ENCODE measurements around the gene METTL3. TPM values are rescaled to one million over a fixed set of nuclear protein-coding genes. Genes with fewer than 3 reads are reported as not detected.
"Not testable (repeated sequence)": the region's sequence is repeated elsewhere in the genome, so short reads cannot be mapped to it uniquely, and the experiment has no call there.

METTL3 gene
- total RNA-seq, 4 donors from 2014 or later = 16.5 to 52.4 (median 34.6) TPM

GRCh38 chr14:21553266-21553665 is 42.1 kb upstream of the METTL3 start:
- in situ Hi-C loops (cut with MboI; ENCODE audit: low sequenced_read_pairs in 4 of 4) (no loop called here), intact Hi-C loops (cut with DNase I; ENCODE audit: low total_unique reads) (no loop called here)
- no peak overlapping the region for H3K4me3 ChIP-seq
- no peaks in the 10 kb centered on the region for H3K27me3 ChIP-seq
- H3K27ac ChIP-seq = no peak overlapping the region
- ATAC-seq (no peak), DNase-seq (no peak)
- TF ChIP-seq POLR2A (IDR thresholded peaks at IDR 0.05) = no peak
- TF ChIP-seq, protein P1, sequence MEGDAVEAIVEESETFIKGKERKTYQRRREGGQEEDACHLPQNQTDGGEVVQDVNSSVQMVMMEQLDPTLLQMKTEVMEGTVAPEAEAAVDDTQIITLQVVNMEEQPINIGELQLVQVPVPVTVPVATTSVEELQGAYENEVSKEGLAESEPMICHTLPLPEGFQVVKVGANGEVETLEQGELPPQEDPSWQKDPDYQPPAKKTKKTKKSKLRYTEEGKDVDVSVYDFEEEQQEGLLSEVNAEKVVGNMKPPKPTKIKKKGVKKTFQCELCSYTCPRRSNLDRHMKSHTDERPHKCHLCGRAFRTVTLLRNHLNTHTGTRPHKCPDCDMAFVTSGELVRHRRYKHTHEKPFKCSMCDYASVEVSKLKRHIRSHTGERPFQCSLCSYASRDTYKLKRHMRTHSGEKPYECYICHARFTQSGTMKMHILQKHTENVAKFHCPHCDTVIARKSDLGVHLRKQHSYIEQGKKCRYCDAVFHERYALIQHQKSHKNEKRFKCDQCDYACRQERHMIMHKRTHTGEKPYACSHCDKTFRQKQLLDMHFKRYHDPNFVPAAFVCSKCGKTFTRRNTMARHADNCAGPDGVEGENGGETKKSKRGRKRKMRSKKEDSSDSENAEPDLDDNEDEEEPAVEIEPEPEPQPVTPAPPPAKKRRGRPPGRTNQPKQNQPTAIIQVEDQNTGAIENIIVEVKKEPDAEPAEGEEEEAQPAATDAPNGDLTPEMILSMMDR (IDR thresholded peaks at IDR 0.05 in 4 of 5, conservative IDR thresholded peaks at IDR 0.05 in 1 of 5) = no peak
- no peaks in the 10 kb centered on the region for H3K4me1 ChIP-seq
- no peaks in the 10 kb centered on the region for H3K9me3 ChIP-seq
- H3K36me3 ChIP-seq = no peaks in the 10 kb centered on the region

DNA sequence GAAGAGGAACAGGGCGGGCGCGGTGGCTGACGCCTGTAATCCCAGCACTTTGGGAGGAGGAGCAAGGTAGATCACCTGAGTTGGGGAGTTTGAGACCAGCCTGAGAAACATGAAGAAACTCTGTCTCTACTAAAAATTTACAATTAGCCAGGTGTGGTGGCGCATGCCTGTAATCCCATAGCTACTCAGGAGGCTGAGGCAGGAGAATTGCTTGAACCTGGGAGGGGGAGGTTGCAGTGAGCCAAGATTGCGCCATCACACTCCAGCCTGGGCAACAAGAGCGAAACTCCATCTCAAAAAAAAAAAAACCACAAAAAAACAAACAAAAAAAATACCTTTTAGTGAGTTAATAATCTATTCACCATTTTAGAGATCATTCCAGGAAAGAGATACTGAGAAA is 33.4 kb upstream of the METTL3 start:
- in situ Hi-C loops (cut with MboI; ENCODE audit: low sequenced_read_pairs in 4 of 4); H3K27me3 ChIP-seq; DNase-seq; H3K27ac ChIP-seq; H3K4me1 ChIP-seq; H3K4me3 ChIP-seq; H3K9me3 ChIP-seq; ATAC-seq; H3K36me3 ChIP-seq; intact Hi-C loops (cut with DNase I; ENCODE audit: low total_unique reads): not testable (repeated sequence)

- in situ Hi-C loops (cut with MboI; ENCODE audit: low sequenced_read_pairs in 4 of 4) (no loop called here), intact Hi-C loops (cut with DNase I; ENCODE audit: low total_unique reads) (no loop called here)
- H3K36me3 ChIP-seq = no peaks in the 10 kb centered on the region
- H3K9me3 ChIP-seq = no peaks in the 10 kb centered on the region
- H3K4me3 ChIP-seq = no peak overlapping the region
- TF ChIP-seq, protein P1 (IDR thresholded peaks at IDR 0.05 in 4 of 5, conservative IDR thresholded peaks at IDR 0.05 in 1 of 5) = no peak
- no peak for TF ChIP-seq POLR2A (IDR thresholded peaks at IDR 0.05)
- no peak for DNase-seq
- no peak for ATAC-seq
- H3K27me3 ChIP-seq = peaks cover 0 to 3% (median 0%) of the 10 kb centered on the region in 3 donors
- no peak overlapping the region for H3K27ac ChIP-seq
- H3K4me1 ChIP-seq = no peaks in the 10 kb centered on the region
Measured at GRCh38 chr14:21543963-21544362, 32.8 kb upstream of the METTL3 start.

GRCh38 chr14:21543521-21543960 is 32.4 kb upstream of the METTL3 start:
- Histone ChIP-seq H3K9me3 (no peaks in the 10 kb centered on the region), H3K36me3 (no peaks in the 10 kb centered on the region), H3K4me1 (no peaks in the 10 kb centered on the region), H3K27ac (no peak overlapping the region), H3K4me3 (no peak overlapping the region), H3K27me3 (peaks cover 0 to 7% (median 1%) of the 10 kb centered on the region in 3 donors)
- no peak for TF ChIP-seq POLR2A (IDR thresholded peaks at IDR 0.05)
- TF ChIP-seq, protein P1 (IDR thresholded peaks at IDR 0.05 in 4 of 5, conservative IDR thresholded peaks at IDR 0.05 in 1 of 5) = no peak
- in situ Hi-C loops (cut with MboI; ENCODE audit: low sequenced_read_pairs in 4 of 4) (no loop called here), intact Hi-C loops (cut with DNase I; ENCODE audit: low total_unique reads) (no loop called here)
- no peak for DNase-seq
- ATAC-seq = no peak

DNA sequence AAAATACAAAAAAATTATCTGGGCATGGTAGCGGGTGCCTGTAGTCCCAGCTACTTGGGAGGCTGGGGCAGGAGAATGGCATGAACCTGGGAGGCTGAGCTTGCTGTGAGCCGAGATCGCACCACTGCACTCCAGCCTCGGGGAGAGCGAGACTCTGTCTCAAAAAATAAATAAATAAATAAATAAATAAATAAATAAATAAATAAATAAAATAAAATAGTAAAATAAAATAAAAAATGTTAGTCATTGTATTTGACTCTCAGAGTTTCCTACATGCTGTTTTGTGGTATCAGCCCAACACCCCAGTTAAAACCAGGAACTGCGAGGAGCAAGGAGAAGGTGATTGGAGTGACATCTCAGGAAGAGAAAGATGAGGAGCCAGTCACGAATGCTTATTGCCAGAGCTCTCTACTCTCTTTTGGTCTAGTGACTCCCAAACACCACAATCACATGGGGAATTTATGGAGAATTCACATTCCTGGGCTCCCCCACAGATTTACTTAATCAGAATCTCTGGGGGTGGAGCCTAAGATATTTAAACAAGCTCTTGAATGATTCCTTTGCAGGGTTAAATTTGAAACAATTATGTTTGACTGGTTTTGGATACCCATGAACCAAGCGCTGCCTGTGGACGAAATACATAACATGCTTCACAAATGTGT is 30.4 kb upstream of the METTL3 start:
- no peak for TF ChIP-seq POLR2A (IDR thresholded peaks at IDR 0.05)
- TF ChIP-seq, protein P1 (IDR thresholded peaks at IDR 0.05 in 4 of 5, conservative IDR thresholded peaks at IDR 0.05 in 1 of 5) = no peak
- no peaks in the 10 kb centered on the region for H3K36me3 ChIP-seq
- ATAC-seq = no peak
- DNase-seq = no peak
- H3K27me3 ChIP-seq = peaks cover 10 to 21% (median 19%) of the 10 kb centered on the region in 3 donors
- no peak overlapping the region for H3K27ac ChIP-seq
- H3K4me1 ChIP-seq = peaks cover 0 to 4% of the 10 kb centered on the region in 2 donors
- H3K4me3 ChIP-seq = no peak overlapping the region
- no peaks in the 10 kb centered on the region for H3K9me3 ChIP-seq
- in situ Hi-C loops (cut with MboI; ENCODE audit: low sequenced_read_pairs in 4 of 4) = no loop called here
- intact Hi-C loops (cut with DNase I; ENCODE audit: low total_unique reads) = no loop called here

All from gastrocnemius medialis (tissue), 4 donors.